Activated CD4-positive, alpha-beta T cell treated with anti-CD3 and anti-CD28 coated beads, Interleukin-2, amount 50 U/mL, for 1 hour (primary cell): ENCODE results near the gene LCP1.

Experiments used
- DNase-seq: peaks from one replicate; pipeline ENCODE4 v3.0.0-alpha.2; 2020

LCP1 gene

DNA sequence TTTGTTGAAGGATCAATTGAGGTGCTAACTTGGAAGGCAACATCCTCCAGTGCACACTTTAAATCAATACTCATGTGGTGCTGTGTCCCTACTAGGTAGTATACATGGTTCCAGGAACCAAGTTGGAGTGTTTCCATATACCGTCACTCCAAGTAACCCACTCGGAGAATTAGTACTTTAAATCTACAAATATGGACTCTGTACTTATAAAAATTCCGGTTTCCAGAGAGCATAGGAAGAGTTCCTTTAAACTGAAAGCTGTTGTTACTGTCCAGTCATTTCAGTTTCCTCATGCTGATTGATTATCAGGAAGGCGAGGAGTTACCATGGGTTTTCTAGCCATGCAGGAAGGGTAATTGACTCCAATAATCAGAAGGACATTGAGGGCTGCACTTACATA is 84.3 kb downstream of the LCP1 start:
- DNase-seq: no peak

DNA sequence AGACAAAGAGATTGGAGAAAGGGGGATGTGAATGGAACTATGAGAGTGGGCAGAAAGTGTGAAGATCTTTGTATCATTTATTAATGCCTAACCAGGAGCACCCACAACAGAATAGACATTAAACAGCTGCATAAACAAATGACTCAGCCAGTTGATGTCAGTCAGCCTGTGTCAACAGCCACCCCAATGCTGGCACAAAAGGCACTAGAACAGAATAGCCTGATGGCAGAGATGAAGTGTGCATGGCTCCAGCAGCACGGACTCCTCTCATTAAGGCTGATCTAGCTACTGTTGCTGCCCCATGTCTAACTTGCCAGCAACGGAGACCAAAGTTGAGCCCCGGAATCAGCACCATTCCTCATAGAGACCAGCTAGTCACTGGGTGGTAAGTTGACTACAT is 85.0 kb downstream of the LCP1 start:
- no peak for DNase-seq

DNA sequence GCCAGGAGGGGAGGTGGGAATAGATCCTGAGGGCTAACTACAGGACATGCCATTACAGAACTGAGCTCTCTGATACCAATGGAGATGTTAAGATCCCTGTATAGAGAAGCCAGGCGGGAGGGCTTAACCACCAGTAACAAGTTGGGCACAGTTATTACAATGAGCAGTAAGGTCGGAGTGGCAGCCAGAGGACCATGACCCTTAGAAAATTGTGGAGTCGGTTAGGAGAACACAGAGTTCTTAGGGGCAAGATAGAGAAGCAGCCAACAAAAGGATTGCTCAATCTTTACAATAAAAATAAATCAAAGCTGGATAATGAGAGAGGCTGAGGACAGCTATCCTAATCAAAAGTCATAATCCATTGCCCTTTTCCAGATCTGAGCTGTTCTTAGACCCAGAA is 87.5 kb downstream of the LCP1 start:
- no peak for DNase-seq

DNA sequence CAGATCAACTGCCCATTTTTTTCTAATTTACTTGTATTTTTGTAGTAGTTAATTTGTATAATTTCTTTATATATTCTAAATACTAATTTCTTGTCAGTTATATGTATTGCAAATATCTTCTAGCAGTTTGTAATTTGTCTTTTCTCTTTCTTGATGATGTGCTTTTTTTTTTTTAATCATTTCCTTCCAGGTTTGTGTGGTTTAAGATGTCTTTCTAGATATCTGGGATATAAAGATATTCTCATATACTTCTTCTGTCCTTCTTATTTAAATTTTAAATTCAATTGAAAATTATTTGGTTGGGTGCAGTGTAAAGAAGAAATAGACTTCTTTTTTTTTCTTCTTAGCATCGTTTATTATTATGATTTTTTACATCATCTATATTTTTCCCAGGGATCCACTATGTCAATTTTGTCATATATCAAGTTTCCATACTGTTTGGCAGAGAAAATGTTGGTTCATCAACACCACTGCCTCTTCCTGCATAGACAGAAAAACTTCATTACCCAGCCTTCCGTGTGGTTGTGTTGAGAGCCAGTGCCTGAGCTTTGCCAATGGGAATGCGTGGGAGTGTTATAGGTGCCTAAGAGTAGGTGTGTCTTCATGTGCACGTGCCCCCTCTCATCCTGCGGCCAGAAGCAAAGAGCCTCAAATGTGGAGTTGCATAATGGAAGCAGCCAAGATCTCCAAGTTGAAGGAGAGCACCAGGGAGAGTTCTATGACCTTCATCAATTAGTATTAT is 93.0 kb downstream of the LCP1 start:
- DNase-seq: no peak

DNA sequence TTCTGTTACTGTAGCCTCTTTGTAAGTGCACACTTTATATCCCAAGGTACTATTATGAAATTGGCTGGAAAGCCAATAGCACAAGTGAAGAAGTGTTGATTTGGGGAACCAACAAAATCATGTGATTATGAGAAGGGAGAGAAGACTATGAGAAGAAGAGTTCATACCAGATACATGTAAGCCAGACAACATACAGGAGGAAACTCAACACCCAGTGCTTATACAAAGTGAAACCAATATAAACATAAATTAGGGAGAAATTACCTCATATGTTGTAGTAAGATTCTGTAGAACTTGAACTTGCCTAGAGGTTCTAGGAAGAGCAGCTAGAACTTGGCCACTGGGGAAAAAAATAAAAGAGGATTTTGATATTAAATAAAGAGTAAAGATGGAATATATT is 94.5 kb downstream of the LCP1 start:
- DNase-seq: no peak

DNA sequence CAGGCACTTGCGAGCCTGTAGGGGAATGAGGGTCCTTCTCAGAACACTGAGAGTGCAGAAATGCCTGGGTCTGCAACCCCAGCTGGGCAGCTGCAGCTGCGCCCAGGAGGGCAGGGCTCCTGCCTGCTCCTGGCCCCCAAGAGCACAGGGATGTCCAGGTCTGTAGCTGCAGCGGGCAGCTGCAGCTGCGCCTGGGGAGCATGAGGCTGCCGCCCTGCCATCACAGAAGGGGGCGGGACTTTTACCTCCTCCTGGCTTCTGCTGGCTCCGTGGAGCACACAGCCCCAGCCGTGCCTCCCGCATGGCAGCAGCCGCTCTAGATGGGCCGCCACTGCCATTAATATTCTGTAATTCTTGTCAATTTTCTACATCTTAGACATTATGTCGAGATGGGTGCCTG is 95.0 kb downstream of the LCP1 start:
- DNase-seq: no peak

DNA sequence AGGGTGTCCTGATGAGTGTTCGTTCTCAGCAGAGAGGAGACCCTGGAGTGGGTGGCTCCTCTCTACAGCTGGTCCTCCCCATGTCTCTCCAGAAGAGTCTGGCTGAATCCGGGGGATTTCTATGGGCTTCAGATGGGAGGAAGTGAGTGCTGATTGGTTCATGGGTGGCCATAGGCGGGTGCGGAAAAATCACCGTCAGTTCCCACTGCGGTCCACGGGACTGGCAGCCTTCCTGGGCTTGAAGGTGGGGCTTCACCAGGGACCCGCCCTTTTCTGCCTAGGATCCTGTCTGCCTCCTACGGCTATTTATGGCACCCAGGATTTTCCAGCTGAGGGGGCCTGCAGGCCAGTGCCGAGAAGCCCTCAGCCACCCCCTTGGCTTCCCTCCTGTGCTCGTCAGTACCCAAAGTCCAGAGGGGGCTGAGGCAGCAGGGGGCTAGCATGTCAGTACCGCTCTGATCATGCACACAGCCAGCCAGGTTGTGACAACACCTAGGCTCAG is 95.5 kb downstream of the LCP1 start:
- DNase-seq: no peak

DNA sequence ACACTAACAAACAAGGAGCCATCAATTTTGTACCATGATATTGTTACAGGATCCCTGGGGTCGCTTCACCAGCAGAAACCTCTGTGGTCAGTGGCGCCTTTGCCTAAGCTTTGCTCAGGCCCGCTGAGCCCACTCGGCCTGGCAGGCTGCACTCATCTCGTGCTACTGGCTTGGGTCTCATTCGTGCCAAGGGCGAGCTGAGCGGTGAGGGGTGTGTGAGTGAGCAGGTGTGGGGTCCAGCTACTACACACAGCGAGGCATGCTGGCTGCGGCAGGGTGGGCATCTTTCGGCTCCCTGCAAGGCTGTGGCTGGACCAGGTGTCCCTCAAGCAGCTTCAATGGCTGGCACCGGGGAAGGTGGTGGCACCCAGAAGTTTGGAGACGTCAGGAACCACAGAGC is 96.2 kb downstream of the LCP1 start:
- no peak for DNase-seq

DNA sequence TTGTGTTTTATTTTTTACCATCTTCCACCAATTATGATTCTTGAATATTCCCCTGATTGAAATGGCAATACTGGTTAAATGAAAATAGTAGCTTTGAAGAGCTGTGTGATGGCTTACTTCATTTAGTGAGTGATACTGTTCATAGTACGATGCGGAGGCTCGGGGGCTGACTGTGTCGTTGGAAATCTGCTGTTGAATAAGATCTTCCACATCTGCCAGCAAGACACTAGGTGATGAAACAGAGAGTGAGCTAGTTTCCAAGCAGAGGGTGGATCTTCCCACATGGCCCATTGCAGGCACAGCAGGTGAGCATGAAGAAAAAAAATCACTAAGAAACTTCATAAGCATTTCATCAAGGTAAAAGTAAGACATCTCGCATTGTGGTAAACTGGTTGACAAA is 99.7 kb downstream of the LCP1 start:
- no peak for DNase-seq

DNA sequence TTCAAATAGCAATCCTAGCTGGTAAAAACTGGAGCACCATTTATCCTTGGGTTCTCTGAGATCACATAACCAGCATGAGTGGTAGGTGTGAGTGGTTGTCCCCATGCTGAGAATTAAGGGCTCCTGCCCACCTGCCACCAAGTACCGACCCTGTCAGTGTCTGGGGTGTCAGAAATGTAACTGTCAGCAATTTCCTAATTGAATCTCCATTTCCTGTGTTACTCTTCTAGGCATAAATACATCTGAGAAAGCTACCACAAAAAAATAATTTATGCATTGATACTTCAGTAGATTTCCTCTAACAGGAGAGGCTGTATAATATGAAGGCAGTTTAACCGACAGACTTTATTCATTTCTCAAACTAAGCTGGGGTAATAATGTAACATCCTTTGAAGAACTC is 102.2 kb downstream of the LCP1 start:
- DNase-seq: no peak

DNA sequence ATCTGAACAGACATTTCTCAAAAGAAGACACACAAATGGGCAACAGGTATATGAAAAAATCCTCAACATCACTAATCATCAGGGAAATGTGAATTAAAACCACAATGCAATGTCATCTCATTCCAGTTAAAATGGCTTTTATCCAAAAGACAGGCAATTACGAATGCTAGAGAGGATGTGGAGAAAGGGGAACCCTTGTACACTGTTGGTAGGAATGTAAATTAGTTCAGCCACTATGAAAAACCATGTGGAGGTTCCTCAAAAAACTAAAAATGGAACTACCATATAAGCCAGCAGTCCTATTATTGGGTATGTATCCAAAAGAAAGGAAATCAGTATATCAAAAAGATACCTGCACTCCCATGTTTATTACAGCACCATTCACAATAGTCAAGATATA is 104.7 kb downstream of the LCP1 start:
- no peak for DNase-seq

DNA sequence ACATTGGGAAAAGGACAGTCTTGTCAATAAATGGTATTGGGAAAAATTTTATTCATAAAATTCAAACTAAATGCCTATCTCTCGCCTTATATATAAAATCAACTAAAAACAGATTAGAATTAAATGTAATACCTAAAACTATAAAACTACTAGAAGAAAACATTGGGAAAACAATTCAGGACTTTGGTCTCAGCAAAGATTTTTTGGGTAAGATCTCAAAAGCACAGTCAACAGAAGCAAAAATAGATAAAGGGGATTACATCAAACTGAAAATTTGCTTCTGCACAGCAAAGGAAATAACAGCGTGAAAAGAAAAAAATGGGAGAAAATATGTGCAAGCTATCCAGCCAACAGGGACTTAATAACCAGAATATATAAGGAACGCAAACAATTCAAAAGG is 105.2 kb downstream of the LCP1 start:
- no peak for DNase-seq
